Measurements from ENCODE around the gene GFRAL.

Gene GFRAL

DNA sequence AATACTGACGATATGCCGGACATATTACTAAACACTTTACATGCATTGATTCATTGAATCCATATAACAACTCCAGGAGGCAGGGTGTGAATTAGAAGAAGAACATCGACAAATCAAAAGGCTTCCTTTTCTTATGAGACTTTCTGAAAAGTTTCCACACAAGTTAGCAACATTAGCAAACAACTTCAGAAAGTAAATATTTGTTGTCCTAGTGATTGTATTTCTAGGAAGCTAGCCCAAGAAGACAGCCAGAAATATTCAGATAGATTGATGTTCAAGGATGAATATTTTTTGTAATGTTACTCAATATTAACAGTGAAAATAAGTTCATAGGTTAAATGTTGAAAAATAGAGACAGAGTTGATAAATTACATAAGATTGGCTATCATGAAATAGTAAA lies 120.6 kb downstream of the GFRAL start:
- ChIA-PET POLR2A (no interaction called here), CTCF (no interaction called here)
- no peak for DNase-seq (ENCODE audit: extremely low spot score)
- TF ChIP-seq FOXM1 (IDR thresholded peaks at IDR 0.05; ENCODE audit: borderline replicate concordance) (no peak), SUZ12 (IDR thresholded peaks at IDR 0.05) (no peak), HDGF (IDR thresholded peaks at IDR 0.05; ENCODE audit: borderline replicate concordance) (no peak), ZNF384 (IDR thresholded peaks at IDR 0.05) (no peak), L3MBTL2 (conservative IDR thresholded peaks at IDR 0.05) (no peak), TARDBP (IDR thresholded peaks at IDR 0.05) (no peak), NFRKB (IDR thresholded peaks at IDR 0.05) (no peak), BHLHE40 (IDR thresholded peaks at IDR 0.05; ENCODE audit: borderline replicate concordance) (no peak), LEF1 (IDR thresholded peaks at IDR 0.05; ENCODE audit: borderline replicate concordance) (no peak), FOXK2 (IDR thresholded peaks at IDR 0.05) (no peak), CTBP1 (IDR thresholded peaks at IDR 0.05; ENCODE audit: borderline replicate concordance) (no peak), ELF4 (IDR thresholded peaks at IDR 0.05) (no peak)
- TF ChIP-seq, protein P1, sequence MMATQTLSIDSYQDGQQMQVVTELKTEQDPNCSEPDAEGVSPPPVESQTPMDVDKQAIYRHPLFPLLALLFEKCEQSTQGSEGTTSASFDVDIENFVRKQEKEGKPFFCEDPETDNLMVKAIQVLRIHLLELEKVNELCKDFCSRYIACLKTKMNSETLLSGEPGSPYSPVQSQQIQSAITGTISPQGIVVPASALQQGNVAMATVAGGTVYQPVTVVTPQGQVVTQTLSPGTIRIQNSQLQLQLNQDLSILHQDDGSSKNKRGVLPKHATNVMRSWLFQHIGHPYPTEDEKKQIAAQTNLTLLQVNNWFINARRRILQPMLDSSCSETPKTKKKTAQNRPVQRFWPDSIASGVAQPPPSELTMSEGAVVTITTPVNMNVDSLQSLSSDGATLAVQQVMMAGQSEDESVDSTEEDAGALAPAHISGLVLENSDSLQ (IDR thresholded peaks at IDR 0.05), result no peak

GRCh38 chr6:55448451-55448850 lies 121.2 kb downstream of the GFRAL start:
- DNase-seq (ENCODE audit: extremely low spot score), result no peak
- TF ChIP-seq, protein P1 (IDR thresholded peaks at IDR 0.05), result no peak
- TF ChIP-seq FOXK2 (IDR thresholded peaks at IDR 0.05) (no peak), ZNF384 (IDR thresholded peaks at IDR 0.05) (no peak), ELF4 (IDR thresholded peaks at IDR 0.05) (no peak), CTBP1 (IDR thresholded peaks at IDR 0.05; ENCODE audit: borderline replicate concordance) (no peak), ARNT (IDR thresholded peaks at IDR 0.05) (no peak), SP1 (IDR thresholded peaks at IDR 0.05) (no peak), LEF1 (IDR thresholded peaks at IDR 0.05; ENCODE audit: borderline replicate concordance) (no peak), SUZ12 (IDR thresholded peaks at IDR 0.05) (no peak), NFRKB (IDR thresholded peaks at IDR 0.05) (no peak), BHLHE40 (IDR thresholded peaks at IDR 0.05; ENCODE audit: borderline replicate concordance) (no peak), HDGF (IDR thresholded peaks at IDR 0.05; ENCODE audit: borderline replicate concordance) (no peak), FOXM1 (IDR thresholded peaks at IDR 0.05; ENCODE audit: borderline replicate concordance) (no peak), FOXA1 (IDR thresholded peaks at IDR 0.05) (no peak), L3MBTL2 (conservative IDR thresholded peaks at IDR 0.05) (no peak), TARDBP (IDR thresholded peaks at IDR 0.05) (no peak)
- ChIA-PET CTCF (interaction anchor here (0.9 kb wide), 2 partner anchors 492 to 844 kb away, joined by 3 read pairs; no protein-coding TSS in a partner anchor), POLR2A (no interaction called here)

- peak; percentile 13 for DNase-seq (ENCODE audit: extremely low spot score)
- POLR2A ChIA-PET, result no interaction called here
- CTCF ChIA-PET, result interaction anchor here (0.9 kb wide), 2 partner anchors 492 to 844 kb away, joined by 3 read pairs; no protein-coding TSS in a partner anchor
- no peak for TF ChIP-seq TARDBP (IDR thresholded peaks at IDR 0.05)
- no peak for TF ChIP-seq SP1 (IDR thresholded peaks at IDR 0.05)
- no peak for TF ChIP-seq FOXM1 (IDR thresholded peaks at IDR 0.05; ENCODE audit: borderline replicate concordance)
- no peak for TF ChIP-seq BHLHE40 (IDR thresholded peaks at IDR 0.05; ENCODE audit: borderline replicate concordance)
- no peak for TF ChIP-seq ZNF384 (IDR thresholded peaks at IDR 0.05)
- TF ChIP-seq LEF1 (IDR thresholded peaks at IDR 0.05; ENCODE audit: borderline replicate concordance), result no peak
- TF ChIP-seq ARNT (IDR thresholded peaks at IDR 0.05), result no peak
- no peak for TF ChIP-seq NFRKB (IDR thresholded peaks at IDR 0.05)
- no peak for TF ChIP-seq FOXK2 (IDR thresholded peaks at IDR 0.05)
- no peak for TF ChIP-seq CTBP1 (IDR thresholded peaks at IDR 0.05; ENCODE audit: borderline replicate concordance)
- no peak for TF ChIP-seq ELF4 (IDR thresholded peaks at IDR 0.05)
- TF ChIP-seq SUZ12 (IDR thresholded peaks at IDR 0.05), result no peak
- no peak for TF ChIP-seq L3MBTL2 (conservative IDR thresholded peaks at IDR 0.05)
These were observed 122.0 kb downstream of the GFRAL start for GRCh38 chr6:55449225-55449624.

GRCh38 chr6:55450005-55450404 lies 122.7 kb downstream of the GFRAL start:
- TF ChIP-seq SP1 (IDR thresholded peaks at IDR 0.05) (no peak), LEF1 (IDR thresholded peaks at IDR 0.05; ENCODE audit: borderline replicate concordance) (no peak), ELF4 (IDR thresholded peaks at IDR 0.05) (no peak), NFRKB (IDR thresholded peaks at IDR 0.05) (no peak), HDGF (IDR thresholded peaks at IDR 0.05; ENCODE audit: borderline replicate concordance) (no peak), FOXK2 (IDR thresholded peaks at IDR 0.05) (no peak), CTBP1 (IDR thresholded peaks at IDR 0.05; ENCODE audit: borderline replicate concordance) (no peak), BHLHE40 (IDR thresholded peaks at IDR 0.05; ENCODE audit: borderline replicate concordance) (no peak), FOXA1 (IDR thresholded peaks at IDR 0.05) (no peak), ZNF384 (IDR thresholded peaks at IDR 0.05) (no peak)
- TF ChIP-seq, protein P1 (IDR thresholded peaks at IDR 0.05), result no peak
- CTCF ChIA-PET, result interaction anchor here (0.7 kb wide), 1 partner anchor 256 kb away, joined by 3 read pairs; no protein-coding TSS in a partner anchor
- POLR2A ChIA-PET, result no interaction called here
- no peak for DNase-seq (ENCODE audit: extremely low spot score)

All from HEK293T (cell line).